Activated naive CD8-positive, alpha-beta T cell treated with anti-CD3 and anti-CD28 coated beads for 36 hours (primary cell): ENCODE data around the gene MCL1. TPM values are rescaled to one million over a fixed set of nuclear protein-coding genes. Genes with fewer than 3 reads are reported as not detected.

ENCODE experiments used
- DNase-seq: peaks from one replicate; pipeline ENCODE4 v3.0.0; 2021
- H3K27ac Mint-ChIP-seq: one replicate; pipeline ENCODE4 v1.8.0; 2022; ENCODE audit warnings: mild to moderate bottlenecking, moderate library complexity, mixed read lengths
- H3K27me3 Mint-ChIP-seq: one replicate; pipeline ENCODE4 v1.8.0; 2022; ENCODE audit warnings: mild to moderate bottlenecking, mixed read lengths
- H3K36me3 Mint-ChIP-seq: one replicate; pipeline ENCODE4 v1.8.0; 2021; ENCODE audit warnings: mild to moderate bottlenecking, mixed read lengths
- H3K4me1 Mint-ChIP-seq: one replicate; pipeline ENCODE4 v1.8.0; 2021; ENCODE audit warnings: mixed read lengths
- H3K4me3 Mint-ChIP-seq: one replicate; pipeline ENCODE4 v1.8.0; 2022; ENCODE audit warnings: mild to moderate bottlenecking, moderate library complexity, mixed read lengths
- H3K9me3 Mint-ChIP-seq: one replicate; pipeline ENCODE4 v1.8.0; 2022; ENCODE audit warnings: mixed read lengths
- total RNA-seq, 2 experiments: library from RNA; stranded (reverse); gene quantifications; one replicate each; pipeline ENCODE4 v1.2.3, GENCODE V29; 2021

MCL1 gene
- total RNA-seq, 2 experiments from 2014 or later: 209 to 217 TPM

GRCh38 chr1:150528196-150528595 lies 51.2 kb downstream of the MCL1 start:
- Mint-ChIP-seq H3K27me3 (no peaks in the 10 kb centered on the region), H3K9me3 (no peaks in the 10 kb centered on the region), H3K4me3 (no peak overlapping the region), H3K27ac (no peak overlapping the region), H3K4me1 (peaks cover 3% of the 10 kb centered on the region), H3K36me3 (no peaks in the 10 kb centered on the region)
- DNase-seq: no peak

GRCh38 chr1:150525348-150525747 lies 54.1 kb downstream of the MCL1 start:
- Mint-ChIP-seq H3K27ac (no peak overlapping the region), H3K4me3 (no peak overlapping the region), H3K4me1 (peaks cover 2% of the 10 kb centered on the region), H3K36me3 (no peaks in the 10 kb centered on the region), H3K27me3 (no peaks in the 10 kb centered on the region), H3K9me3 (no peaks in the 10 kb centered on the region)
- no peak for DNase-seq

Other genes with a start within 250 kb of the MCL1 start
- gene RPRD2, start 215.5 kb downstream of the MCL1 start, total RNA-seq: 10 to 100 TPM; 21.7 to 22.8 TPM
- gene TARS2, start 92.2 kb downstream of the MCL1 start, total RNA-seq: 10 to 100 TPM; 44.8 to 46.2 TPM
- under 1 TPM; 0.88 to 0.99 TPM for gene ECM1, start 71.5 kb downstream of the MCL1 start, total RNA-seq
- not detected for gene FALEC, start 63.9 kb downstream of the MCL1 start, total RNA-seq
- under 1 TPM; 0.06 to 0.10 TPM for gene ADAMTSL4, start 30.2 kb downstream of the MCL1 start, total RNA-seq
- gene ENSA, start 50.0 kb upstream of the MCL1 start, total RNA-seq: 100 to 1,000 TPM; 195 to 214 TPM
- 10 to 100 TPM; 15.2 to 15.8 TPM for gene GOLPH3L, start 117.5 kb upstream of the MCL1 start, total RNA-seq
- not detected for gene HORMAD1, start 141.3 kb upstream of the MCL1 start, total RNA-seq
- 10 to 100 TPM; 38.5 to 38.9 TPM for gene CTSS, start 186.2 kb upstream of the MCL1 start, total RNA-seq
- gene CTSK, start 228.7 kb upstream of the MCL1 start, total RNA-seq: 1 to 10 TPM; 2.4 to 2.6 TPM